HG02885 (cell line): ENCODE data around the gene RNU6-9.
"Not testable (repeated sequence)": the region's sequence is repeated elsewhere in the genome, so short reads cannot be mapped to it uniquely, and the experiment has no call there.

Experiments used
- ATAC-seq: cut with Tn5 transposase; IDR thresholded peaks from one replicate; pipeline ENCODE4 v1.9.1; 2021; ENCODE audit warnings: mild to moderate bottlenecking; ENCODE audit not compliant: unreplicated experiment, poor library complexity

Gene RNU6-9

DNA sequence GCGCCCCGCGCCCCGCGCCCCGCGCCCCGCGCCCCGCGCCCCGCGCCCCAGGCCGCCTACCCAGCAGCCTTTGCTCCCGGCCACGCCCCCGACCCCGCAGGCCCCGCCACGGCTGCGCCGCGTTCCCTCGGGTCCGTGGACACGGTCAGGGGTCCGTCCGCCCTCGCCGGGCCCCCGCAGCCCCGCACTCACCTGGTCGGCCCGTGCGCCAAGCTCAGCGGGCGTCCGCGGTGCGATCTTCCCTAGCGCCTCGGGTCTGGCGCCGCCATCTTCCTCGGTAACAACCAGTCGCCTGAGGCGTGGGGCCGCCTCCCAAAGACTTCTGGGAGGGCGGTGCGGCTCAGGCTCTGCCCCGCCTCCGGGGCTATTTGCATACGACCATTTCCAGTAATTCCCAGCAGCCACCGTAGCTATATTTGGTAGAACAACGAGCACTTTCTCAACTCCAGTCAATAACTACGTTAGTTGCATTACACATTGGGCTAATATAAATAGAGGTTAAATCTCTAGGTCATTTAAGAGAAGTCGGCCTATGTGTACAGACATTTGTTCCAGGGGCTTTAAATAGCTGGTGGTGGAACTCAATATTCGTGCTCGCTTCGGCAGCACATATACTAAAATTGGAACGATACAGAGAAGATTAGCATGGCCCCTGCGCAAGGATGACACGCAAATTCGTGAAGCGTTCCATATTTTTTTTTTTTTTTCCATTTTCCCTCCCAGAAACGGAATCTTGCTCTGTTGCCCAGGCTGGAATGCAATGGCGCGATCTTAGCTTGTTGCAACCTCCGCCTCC, at the start of gene RNU6-9, which contains the start of gene MED16:
Gene RNU6-9 (plus strand): TSS at position 591 of the 796 bp plus-strand sequence.
Gene MED16 (minus strand): TSS at position 294 of the 796 bp plus-strand sequence. CDS start 2,056 bp downstream, outside the sequence.
- peak; percentile 80 for ATAC-seq

- ATAC-seq = no peak
These were observed 49.3 kb upstream of the RNU6-9 start for GRCh38 chr19:843836-844545.

- no peak for ATAC-seq
These were observed 48.7 kb upstream of the RNU6-9 start for GRCh38 chr19:844546-844971.

- no peak for ATAC-seq
These were observed 47.4 kb upstream of the RNU6-9 start for GRCh38 chr19:845707-846521.

DNA sequence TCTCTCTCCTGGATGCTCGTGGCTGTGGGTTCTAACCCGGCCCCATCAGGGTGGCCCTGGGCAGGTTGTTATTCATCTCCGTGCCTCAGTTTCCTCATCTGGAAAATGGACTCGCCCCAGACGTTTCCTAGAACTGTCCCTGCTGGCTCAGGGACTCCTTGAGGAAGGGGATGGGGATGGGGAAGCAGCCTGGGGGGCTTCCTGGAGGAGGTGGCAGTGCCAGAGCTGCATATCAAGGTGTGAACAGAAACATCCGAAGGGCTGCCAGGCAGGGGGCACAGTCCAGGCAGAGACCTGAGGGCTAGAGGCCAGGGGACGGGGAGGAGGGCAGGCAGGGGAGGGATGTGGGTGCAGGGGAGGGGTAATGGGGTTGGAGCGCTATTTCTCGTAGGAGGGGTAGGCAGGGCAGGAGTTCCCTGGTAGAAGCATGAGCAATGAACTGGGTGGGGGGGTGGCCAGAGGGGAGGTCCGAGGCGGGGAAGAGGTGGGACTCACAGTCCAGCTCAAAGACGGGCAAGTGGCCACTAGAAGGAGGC, 44.8 kb upstream of the RNU6-9 start:
- ATAC-seq = no peak

DNA sequence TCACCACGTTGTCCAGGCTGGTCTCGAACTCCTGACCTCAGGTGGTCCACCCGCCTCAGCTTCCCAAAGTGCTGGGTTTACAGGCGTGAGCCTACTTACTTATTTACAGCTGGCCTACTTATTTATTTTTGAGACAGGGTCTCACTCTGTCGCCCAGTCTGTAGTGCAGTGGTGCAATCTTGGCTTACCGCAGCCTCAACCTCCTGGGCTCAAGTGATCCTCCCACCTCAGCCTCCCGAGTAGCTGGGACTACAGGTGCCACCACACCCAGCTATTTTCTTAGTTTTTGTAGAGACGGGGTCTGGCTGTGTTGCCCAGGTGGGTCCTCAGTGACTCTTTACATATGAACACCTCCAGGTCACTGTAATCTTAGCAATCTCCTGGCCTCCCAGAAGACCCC, 44.1 kb upstream of the RNU6-9 start:
- ATAC-seq = not testable (repeated sequence)

DNA sequence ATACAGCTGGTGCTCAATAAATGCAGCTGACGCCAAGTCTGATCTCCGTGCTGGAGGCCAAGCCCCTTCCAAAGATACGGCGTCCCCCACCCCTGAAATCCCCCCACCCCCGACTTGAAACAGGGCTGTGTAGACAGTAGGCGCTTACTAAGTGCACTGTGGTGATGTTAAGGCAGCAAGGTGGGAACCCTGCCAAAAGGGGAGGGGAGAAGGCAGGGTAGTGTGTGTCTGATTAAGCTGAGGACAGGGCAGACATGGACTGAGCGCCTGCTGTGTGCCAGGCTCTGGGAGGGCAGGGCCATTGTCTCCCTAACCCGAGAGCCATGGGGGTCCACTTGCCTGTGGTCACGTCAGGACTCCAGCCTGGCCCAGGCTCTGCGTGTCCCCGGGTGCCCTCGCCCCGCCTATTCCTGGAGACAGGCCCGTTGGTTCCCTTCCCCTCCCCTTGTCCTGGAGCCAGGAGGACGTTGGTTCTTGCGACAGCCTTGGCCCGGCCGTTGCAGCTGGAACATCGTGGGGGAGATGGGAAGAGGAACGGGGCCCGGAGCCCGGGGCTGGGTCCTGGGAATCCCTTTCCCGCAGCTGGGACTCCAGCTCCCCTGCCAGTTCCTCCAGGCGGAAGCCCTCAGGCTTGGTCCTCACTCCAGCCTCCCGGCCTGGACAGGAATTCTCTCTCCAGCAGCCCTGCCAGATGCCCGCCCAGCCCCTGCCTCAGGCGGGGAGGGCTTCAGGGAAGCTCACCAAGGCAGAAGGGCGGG, 42.9 kb upstream of the RNU6-9 start:
- ATAC-seq = no peak

GRCh38 chr19:850979-851335, 42.3 kb upstream of the RNU6-9 start:
- no peak for ATAC-seq

DNA sequence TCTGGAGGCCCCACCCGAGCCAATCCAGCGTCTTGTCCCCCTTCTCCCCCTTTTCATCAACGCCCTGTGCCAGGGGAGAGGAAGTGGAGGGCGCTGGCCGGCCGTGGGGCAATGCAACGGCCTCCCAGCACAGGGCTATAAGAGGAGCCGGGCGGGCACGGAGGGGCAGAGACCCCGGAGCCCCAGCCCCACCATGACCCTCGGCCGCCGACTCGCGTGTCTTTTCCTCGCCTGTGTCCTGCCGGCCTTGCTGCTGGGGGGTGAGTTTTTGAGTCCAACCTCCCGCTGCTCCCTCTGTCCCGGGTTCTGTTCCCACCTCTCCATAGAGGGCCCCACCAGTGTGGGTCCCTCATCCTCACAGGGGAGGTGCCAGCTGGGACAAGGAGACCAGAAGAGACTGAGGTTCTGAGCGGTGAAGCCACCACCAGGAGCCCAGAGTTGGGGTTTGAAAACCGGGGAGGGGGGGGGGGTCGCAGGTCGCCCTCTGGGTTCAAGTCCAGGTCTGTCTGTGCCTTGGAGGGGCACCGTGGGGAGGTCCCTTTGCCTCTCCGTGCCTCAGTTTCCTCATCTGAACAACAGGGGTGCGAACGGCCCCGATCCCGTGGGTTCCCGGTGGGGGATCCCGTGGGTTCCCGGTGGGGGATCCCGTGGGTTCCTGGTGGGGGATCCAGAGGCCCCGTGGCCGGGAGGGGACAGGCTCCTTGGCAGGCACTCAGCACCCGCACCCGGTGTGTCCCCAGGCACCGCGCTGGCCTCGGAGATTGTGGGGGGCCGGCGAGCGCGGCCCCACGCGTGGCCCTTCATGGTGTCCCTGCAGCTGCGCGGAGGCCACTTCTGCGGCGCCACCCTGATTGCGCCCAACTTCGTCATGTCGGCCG, 40.9 kb upstream of the RNU6-9 start, which contains the start of gene ELANE:
Gene ELANE (plus strand): TSS at position 168 of the 878 bp plus-strand sequence. CDS start 26 bp downstream, at position 194.
- no peak for ATAC-seq

DNA sequence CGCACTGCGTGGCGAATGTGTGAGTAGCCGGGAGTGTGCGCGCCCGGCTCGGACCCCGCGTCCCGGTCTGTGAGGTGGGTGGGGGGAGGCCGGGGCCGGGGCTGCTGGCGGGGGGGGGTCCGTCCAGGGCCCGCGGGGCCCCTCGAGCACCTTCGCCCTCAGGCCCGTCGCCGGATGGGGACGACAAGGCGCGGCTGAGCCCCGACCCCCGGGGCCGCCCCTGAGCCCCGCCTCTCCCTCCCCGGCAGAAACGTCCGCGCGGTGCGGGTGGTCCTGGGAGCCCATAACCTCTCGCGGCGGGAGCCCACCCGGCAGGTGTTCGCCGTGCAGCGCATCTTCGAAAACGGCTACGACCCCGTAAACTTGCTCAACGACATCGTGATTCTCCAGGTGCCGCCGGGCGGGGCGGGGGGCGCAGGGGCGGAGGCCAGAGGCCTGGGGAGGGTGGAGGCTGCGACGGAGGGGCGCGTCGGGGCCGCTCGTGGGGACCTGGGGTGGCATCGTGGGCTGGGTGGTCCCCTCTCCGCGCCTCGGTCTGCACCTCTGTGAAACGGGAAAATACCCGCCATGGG, 40.2 kb upstream of the RNU6-9 start:
- no peak for ATAC-seq

DNA sequence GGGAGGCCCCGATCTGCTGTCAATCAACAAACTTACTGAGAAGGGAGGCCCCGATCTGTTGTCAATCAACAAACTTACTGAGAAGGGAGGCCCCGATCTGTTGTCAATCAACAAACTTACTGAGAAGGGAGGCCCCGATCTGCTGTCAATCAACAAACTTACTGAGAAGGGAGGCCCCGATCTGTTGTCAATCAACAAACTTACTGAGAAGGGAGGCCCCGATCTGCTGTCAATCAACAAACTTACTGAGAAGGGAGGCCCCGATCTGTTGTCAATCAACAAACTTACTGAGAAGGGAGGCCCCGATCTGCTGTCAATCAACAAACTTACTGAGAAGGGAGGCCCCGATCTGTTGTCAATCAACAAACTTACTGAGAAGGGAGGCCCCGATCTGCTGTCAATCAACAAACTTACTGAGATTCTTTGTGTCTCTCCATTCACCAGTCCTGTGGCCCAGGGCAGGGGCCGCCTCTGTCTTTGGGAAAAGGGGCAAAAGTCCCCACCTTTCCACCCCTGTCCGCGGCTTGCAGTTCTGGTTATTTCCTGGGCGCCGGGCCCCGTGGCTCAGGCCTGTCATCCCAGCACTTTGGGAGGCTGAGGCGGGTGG, 39.6 kb upstream of the RNU6-9 start:
- not testable (repeated sequence) for ATAC-seq

DNA sequence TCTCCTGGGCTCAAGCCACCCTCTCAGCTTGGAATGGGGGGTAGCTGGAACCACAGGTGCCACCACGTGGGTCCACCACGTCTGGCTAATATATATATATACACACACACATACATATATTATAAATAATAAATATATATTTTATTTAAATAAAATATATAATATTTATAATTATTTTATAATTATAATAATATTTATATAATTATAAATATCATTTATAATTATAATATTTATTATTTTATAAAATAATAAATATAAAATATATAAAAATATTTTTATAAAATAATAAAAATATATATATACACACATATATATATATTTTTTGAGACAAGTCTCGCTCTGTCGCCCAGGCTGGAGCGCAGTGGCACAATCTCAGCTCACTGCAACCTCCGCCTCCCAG, 38.7 kb upstream of the RNU6-9 start:
- no peak for ATAC-seq

- no peak for ATAC-seq
These were observed 38.1 kb upstream of the RNU6-9 start for GRCh38 chr19:855142-855541.

DNA sequence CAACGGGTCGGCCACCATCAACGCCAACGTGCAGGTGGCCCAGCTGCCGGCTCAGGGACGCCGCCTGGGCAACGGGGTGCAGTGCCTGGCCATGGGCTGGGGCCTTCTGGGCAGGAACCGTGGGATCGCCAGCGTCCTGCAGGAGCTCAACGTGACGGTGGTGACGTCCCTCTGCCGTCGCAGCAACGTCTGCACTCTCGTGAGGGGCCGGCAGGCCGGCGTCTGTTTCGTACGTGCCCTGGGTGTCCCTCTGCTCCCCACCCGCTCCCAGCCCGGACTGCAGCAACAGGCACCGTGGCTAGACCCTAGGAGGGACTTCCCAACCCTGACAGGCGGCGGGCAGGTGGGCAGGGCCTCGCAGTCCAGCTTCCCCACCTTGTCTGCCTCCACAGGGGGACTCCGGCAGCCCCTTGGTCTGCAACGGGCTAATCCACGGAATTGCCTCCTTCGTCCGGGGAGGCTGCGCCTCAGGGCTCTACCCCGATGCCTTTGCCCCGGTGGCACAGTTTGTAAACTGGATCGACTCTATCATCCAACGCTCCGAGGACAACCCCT, 37.6 kb upstream of the RNU6-9 start:
- no peak for ATAC-seq

DNA sequence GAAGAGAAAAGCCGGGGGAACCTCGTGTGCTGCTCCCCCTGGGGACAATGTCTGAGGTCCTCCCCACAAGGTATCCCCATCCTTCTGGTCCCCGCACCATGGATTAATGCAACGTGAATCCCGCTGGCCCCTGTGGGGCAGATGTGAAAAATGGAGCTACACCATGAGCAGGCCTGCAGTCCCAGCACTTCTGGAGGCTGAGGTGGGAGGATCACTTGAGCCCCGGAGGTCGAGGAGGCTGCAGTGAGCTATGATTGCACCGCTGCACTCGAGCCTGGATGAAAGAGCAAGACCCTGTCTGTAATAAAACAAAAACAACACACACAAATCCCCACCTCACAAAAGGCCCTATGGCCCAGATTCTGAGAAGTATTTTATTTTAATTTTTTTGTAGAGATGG, 35.0 kb upstream of the RNU6-9 start:
- ATAC-seq = no peak

DNA sequence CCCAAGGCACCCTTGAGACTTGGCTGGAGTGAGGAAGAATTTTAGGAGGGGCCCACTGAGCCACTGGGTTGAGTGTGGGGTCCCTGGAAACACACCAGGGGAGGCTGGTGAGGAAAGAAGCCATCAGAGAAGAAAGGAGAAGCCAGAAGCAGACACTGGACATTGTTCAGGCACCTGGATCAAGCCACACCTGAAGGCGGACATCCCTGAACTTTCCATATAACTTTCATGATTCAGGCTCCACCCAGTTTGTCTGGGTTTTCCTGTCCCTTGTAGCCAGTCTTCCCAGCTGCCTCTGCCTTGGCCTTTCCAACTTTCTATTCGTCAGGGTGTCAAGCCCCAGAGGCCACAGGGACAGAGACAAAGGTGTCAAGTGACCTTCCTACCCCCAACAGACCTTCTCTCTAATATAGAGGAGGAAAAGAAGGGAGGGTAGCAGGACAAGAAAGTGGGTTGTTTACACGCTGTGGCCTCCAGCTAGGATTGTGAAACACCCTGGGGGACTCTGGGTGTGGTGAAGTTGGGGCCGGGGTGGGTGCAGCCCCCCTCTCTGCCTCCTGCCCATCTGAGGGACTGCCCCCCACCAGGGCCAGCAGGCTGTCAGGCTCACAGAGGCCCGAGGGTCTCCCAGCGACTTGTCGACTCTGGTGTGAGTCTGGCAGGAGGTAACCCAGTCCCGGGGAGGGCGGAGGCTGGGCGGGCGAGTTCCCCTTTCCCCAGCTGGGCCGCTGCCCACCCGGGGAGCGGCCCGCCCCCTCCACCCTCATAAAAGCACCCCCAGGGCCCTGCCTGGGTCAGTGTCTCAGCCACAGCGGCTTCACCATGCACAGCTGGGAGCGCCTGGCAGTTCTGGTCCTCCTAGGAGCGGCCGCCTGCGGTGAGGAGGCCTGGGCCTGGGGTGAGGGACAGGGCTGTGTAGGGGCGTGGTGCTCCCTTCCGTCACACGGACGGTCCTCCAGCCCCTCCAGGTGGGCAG, 34.1 kb upstream of the RNU6-9 start, which contains the start of gene CFD:
Gene CFD (plus strand): TSS at position 797 of the 976 bp plus-strand sequence. CDS start 26 bp downstream, at position 823.
- no peak for ATAC-seq
